NCI-H2107 treated with DMSO at 0.1 percent for 48 hours (cell line): ENCODE data around the gene TPPP2.

Source experiments
- DNase-seq: peaks from one replicate; lab custom pipeline; 2025; ENCODE audit not compliant: unreplicated experiment; lab: John Stamatoyannopoulos, UW

TPPP2 gene

GRCh38 chr14:21016413-21017190, 13.4 kb upstream of the TPPP2 start:
- no peak for DNase-seq

GRCh38 chr14:21017528-21018245, 12.3 kb upstream of the TPPP2 start:
- DNase-seq, result no peak

- DNase-seq, result no peak
Observed at GRCh38 chr14:21018286-21018685, 11.7 kb upstream of the TPPP2 start.

- DNase-seq, result no peak
Observed at GRCh38 chr14:21018781-21019180, 11.2 kb upstream of the TPPP2 start.

- no peak for DNase-seq
Observed at GRCh38 chr14:21019366-21019765, 10.7 kb upstream of the TPPP2 start.

GRCh38 chr14:21020977-21021545, 9.0 kb upstream of the TPPP2 start:
- no peak for DNase-seq

GRCh38 chr14:21022686-21023085, 7.3 kb upstream of the TPPP2 start:
- no peak for DNase-seq

GRCh38 chr14:21023174-21023573, 6.8 kb upstream of the TPPP2 start:
- DNase-seq, result no peak

GRCh38 chr14:21023817-21024584, 6.0 kb upstream of the TPPP2 start:
- no peak for DNase-seq

- DNase-seq, result peak; percentile 12
Observed at GRCh38 chr14:21024585-21025370, 5.2 kb upstream of the TPPP2 start, which contains the start of gene NDRG2. Gene NDRG2, minus strand, starts transcription at chr14:21025061. Its CDS starts 1,746 bp downstream, at chr14:21023315.

GRCh38 chr14:21025371-21026273, 4.4 kb upstream of the TPPP2 start:
- no peak for DNase-seq

GRCh38 chr14:21026274-21026987, 3.6 kb upstream of the TPPP2 start:
- no peak for DNase-seq

GRCh38 chr14:21026988-21027315, 3.1 kb upstream of the TPPP2 start:
- no peak for DNase-seq

- no peak for DNase-seq
Observed at GRCh38 chr14:21030531-21030930, 514 bp downstream of the TPPP2 start.

GRCh38 chr14:21032326-21033132, 2.5 kb downstream of the TPPP2 start:
- no peak for DNase-seq

GRCh38 chr14:21033133-21033698, 3.2 kb downstream of the TPPP2 start:
- DNase-seq, result no peak

GRCh38 chr14:21034707-21035106, 4.7 kb downstream of the TPPP2 start, which contains the start of gene RNASE13:
Gene RNASE13, minus strand, starts transcription at chr14:21034807. Its CDS starts 519 bp downstream, at chr14:21034288.
- DNase-seq, result no peak

- no peak for DNase-seq
Observed at GRCh38 chr14:21036751-21037150, 6.7 kb downstream of the TPPP2 start.
